GM12873 (cell line): ENCODE data around the gene KDM5C.

Experiments used
- TF ChIP-seq, protein P1 (sequence below): IDR thresholded peaks from 2 replicates; pipeline ENCODE4 v1.5.1; 2012; ENCODE audit warnings: low read depth, mild to moderate bottlenecking, moderate library complexity, low read length, control low read depth; ENCODE audit not compliant: insufficient read depth; ENCODE audit errors: missing control alignments

KDM5C gene

GRCh38 chrX:53256446-53257041 lies 31.5 kb upstream of the KDM5C start:
- TF ChIP-seq, protein P1, sequence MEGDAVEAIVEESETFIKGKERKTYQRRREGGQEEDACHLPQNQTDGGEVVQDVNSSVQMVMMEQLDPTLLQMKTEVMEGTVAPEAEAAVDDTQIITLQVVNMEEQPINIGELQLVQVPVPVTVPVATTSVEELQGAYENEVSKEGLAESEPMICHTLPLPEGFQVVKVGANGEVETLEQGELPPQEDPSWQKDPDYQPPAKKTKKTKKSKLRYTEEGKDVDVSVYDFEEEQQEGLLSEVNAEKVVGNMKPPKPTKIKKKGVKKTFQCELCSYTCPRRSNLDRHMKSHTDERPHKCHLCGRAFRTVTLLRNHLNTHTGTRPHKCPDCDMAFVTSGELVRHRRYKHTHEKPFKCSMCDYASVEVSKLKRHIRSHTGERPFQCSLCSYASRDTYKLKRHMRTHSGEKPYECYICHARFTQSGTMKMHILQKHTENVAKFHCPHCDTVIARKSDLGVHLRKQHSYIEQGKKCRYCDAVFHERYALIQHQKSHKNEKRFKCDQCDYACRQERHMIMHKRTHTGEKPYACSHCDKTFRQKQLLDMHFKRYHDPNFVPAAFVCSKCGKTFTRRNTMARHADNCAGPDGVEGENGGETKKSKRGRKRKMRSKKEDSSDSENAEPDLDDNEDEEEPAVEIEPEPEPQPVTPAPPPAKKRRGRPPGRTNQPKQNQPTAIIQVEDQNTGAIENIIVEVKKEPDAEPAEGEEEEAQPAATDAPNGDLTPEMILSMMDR = no peak

GRCh38 chrX:53255738-53256191 lies 30.8 kb upstream of the KDM5C start:
- TF ChIP-seq, protein P1 = no peak

- TF ChIP-seq, protein P1 = no peak
Measured at GRCh38 chrX:53254570-53255461, 29.8 kb upstream of the KDM5C start.

GRCh38 chrX:53253293-53254020 lies 28.4 kb upstream of the KDM5C start:
- TF ChIP-seq, protein P1 = no peak

DNA sequence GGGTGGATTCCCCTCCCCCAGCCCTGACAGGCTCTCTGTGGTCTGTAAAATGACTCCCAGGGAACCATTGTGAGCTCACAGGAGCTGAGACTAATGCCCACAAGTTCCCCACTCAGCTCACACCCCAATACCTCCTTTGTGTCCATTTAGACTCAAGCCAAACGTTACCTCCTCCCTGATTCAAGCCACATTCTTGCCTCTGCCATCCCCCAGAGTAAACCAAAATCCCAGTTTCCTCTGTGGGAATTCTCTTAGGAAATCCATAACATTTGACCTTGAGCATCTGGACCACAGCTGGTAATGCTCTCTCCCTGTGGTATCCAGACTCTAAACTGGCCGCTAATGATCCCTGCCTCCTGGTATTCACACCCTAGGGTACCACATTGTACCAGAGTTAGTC lies 26.3 kb upstream of the KDM5C start:
- TF ChIP-seq, protein P1 = no peak

- TF ChIP-seq, protein P1 = no peak
Measured at GRCh38 chrX:53250556-53250955, 25.5 kb upstream of the KDM5C start.
